Measurements from ENCODE around the gene ANXA11.

DNA sequence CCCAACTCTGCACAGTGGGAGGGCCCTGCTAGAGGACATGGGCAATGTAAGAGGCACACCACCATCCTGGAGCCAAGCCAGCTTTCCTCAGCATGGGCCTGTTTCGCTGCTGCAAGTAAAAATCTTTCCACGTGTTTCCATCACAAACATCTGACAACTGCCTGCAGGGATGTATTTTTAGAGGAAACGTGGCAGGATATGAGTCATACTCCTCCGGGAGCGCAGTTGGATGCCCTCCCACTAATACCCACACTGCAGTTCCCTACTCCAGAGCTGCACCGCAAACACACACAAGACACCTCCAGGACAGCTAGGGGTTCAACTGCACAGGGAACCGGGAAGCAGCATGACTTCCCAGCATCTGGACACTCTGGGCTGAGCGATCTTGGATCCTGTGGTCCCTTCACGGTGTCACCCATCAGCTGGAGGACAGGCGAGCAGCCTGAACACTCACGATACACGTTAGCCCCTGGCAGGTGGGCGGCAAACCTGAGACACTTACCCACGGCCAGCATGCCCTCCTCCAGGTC is 46.7 kb downstream of the ANXA11 start:
- TF ChIP-seq POLR2A (IDR thresholded peaks at IDR 0.05; ENCODE audit: low read length) (no peak), GATA1 (IDR thresholded peaks at IDR 0.05; ENCODE audit: low read depth, low read length) (no peak)
